HUES48 (cell line): ENCODE data around the gene DMBT1.

Source experiments
- H3K27ac ChIP-seq: one replicate; pipeline ENCODE4 v1.7.0; 2013; ENCODE audit warnings: low read depth, low read length, inconsistent platforms
- H3K27me3 ChIP-seq: 2 replicates; pipeline ENCODE4 v1.6.1; 2013; ENCODE audit warnings: mild to moderate bottlenecking, low read length; ENCODE audit not compliant: control insufficient read depth, insufficient read depth
- H3K36me3 ChIP-seq: 2 replicates; pipeline ENCODE4 v1.6.1; 2013; ENCODE audit warnings: low read length; ENCODE audit not compliant: control insufficient read depth, insufficient read depth
- H3K4me1 ChIP-seq: 2 replicates; pipeline ENCODE4 v1.6.1; 2013; ENCODE audit warnings: mild to moderate bottlenecking, low read length; ENCODE audit not compliant: control insufficient read depth, insufficient read depth
- H3K4me3 ChIP-seq: 2 replicates; pipeline ENCODE4 v1.5.1; 2013; ENCODE audit warnings: mild to moderate bottlenecking, low read depth, low read length
- H3K9ac ChIP-seq: 2 replicates; pipeline ENCODE4 v1.6.1; 2013; ENCODE audit warnings: mild to moderate bottlenecking, low read depth, low read length, moderate library complexity
- H3K9me3 ChIP-seq: 2 replicates; pipeline ENCODE4 v1.6.1; 2013; ENCODE audit warnings: low read length; ENCODE audit not compliant: control insufficient read depth, insufficient read depth

The DMBT1 gene

GRCh38 chr10:122632031-122632430 is 71.5 kb downstream of the DMBT1 start:
- no peaks in the 10 kb centered on the region for H3K27me3 ChIP-seq

GRCh38 chr10:122632576-122632975 is 72.0 kb downstream of the DMBT1 start:
- Histone ChIP-seq H3K36me3 (no peaks in the 10 kb centered on the region), H3K27me3 (no peaks in the 10 kb centered on the region), H3K9me3 (no peaks in the 10 kb centered on the region)

More at GRCh38 chr10:122632031-122632430, 71.5 kb downstream of the DMBT1 start:
- Histone ChIP-seq H3K27ac (no peak overlapping the region), H3K4me3 (no peak overlapping the region), H3K4me1 (peaks cover 7% of the 10 kb centered on the region), H3K36me3 (no peaks in the 10 kb centered on the region), H3K9ac (no peak overlapping the region), H3K9me3 (no peaks in the 10 kb centered on the region)

GRCh38 chr10:122636953-122637352 is 76.4 kb downstream of the DMBT1 start:
- Histone ChIP-seq H3K4me3 (no peak overlapping the region), H3K27me3 (no peaks in the 10 kb centered on the region), H3K36me3 (no peaks in the 10 kb centered on the region), H3K9ac (no peak overlapping the region), H3K27ac (no peak overlapping the region), H3K9me3 (no peaks in the 10 kb centered on the region), H3K4me1 (no peaks in the 10 kb centered on the region)

More at GRCh38 chr10:122632576-122632975, 72.0 kb downstream of the DMBT1 start:
- Histone ChIP-seq H3K4me3 (no peak overlapping the region), H3K9ac (no peak overlapping the region), H3K4me1 (peaks cover 6% of the 10 kb centered on the region), H3K27ac (no peak overlapping the region)

- Histone ChIP-seq H3K9me3 (no peaks in the 10 kb centered on the region), H3K27ac (no peak overlapping the region), H3K4me1 (no peaks in the 10 kb centered on the region), H3K9ac (no peak overlapping the region), H3K27me3 (no peaks in the 10 kb centered on the region), H3K36me3 (no peaks in the 10 kb centered on the region), H3K4me3 (no peak overlapping the region)
These were observed 76.8 kb downstream of the DMBT1 start for GRCh38 chr10:122637376-122637775.

GRCh38 chr10:122638106-122638505 is 77.6 kb downstream of the DMBT1 start:
- H3K4me1 ChIP-seq = no peaks in the 10 kb centered on the region
- no peak overlapping the region for H3K27ac ChIP-seq
- no peaks in the 10 kb centered on the region for H3K36me3 ChIP-seq
- no peaks in the 10 kb centered on the region for H3K27me3 ChIP-seq
- no peak overlapping the region for H3K4me3 ChIP-seq
- no peaks in the 10 kb centered on the region for H3K9me3 ChIP-seq
- no peak overlapping the region for H3K9ac ChIP-seq

GRCh38 chr10:122639801-122640200 is 79.2 kb downstream of the DMBT1 start:
- Histone ChIP-seq H3K9me3 (no peaks in the 10 kb centered on the region), H3K36me3 (no peaks in the 10 kb centered on the region), H3K4me1 (no peaks in the 10 kb centered on the region), H3K4me3 (no peak overlapping the region), H3K9ac (no peak overlapping the region), H3K27me3 (no peaks in the 10 kb centered on the region), H3K27ac (no peak overlapping the region)

GRCh38 chr10:122640921-122641320 is 80.4 kb downstream of the DMBT1 start:
- H3K4me3 ChIP-seq = no peak overlapping the region
- H3K9me3 ChIP-seq = no peaks in the 10 kb centered on the region
- no peaks in the 10 kb centered on the region for H3K27me3 ChIP-seq
- H3K4me1 ChIP-seq = no peaks in the 10 kb centered on the region
- no peaks in the 10 kb centered on the region for H3K36me3 ChIP-seq
- no peak overlapping the region for H3K9ac ChIP-seq
- H3K27ac ChIP-seq = no peak overlapping the region

GRCh38 chr10:122642726-122643605 is 82.4 kb downstream of the DMBT1 start:
- Histone ChIP-seq H3K36me3 (no peaks in the 10 kb centered on the region), H3K27ac (no peak overlapping the region), H3K4me3 (no peak overlapping the region), H3K9ac (no peak overlapping the region), H3K27me3 (no peaks in the 10 kb centered on the region), H3K9me3 (no peaks in the 10 kb centered on the region), H3K4me1 (no peaks in the 10 kb centered on the region)

GRCh38 chr10:122643931-122644534 is 83.5 kb downstream of the DMBT1 start:
- no peak overlapping the region for H3K9ac ChIP-seq
- no peaks in the 10 kb centered on the region for H3K9me3 ChIP-seq
- H3K4me1 ChIP-seq = no peaks in the 10 kb centered on the region
- no peak overlapping the region for H3K4me3 ChIP-seq
- H3K27ac ChIP-seq = no peak overlapping the region
- H3K36me3 ChIP-seq = no peaks in the 10 kb centered on the region
- H3K27me3 ChIP-seq = no peaks in the 10 kb centered on the region

GRCh38 chr10:122646511-122647382 is 86.2 kb downstream of the DMBT1 start:
- Histone ChIP-seq H3K9me3 (no peaks in the 10 kb centered on the region), H3K4me1 (no peaks in the 10 kb centered on the region), H3K36me3 (no peaks in the 10 kb centered on the region), H3K27ac (no peak overlapping the region), H3K9ac (no peak overlapping the region), H3K27me3 (no peaks in the 10 kb centered on the region), H3K4me3 (no peak overlapping the region)
